HG03039 (cell line): Measurements from ENCODE around the gene PABPN1L.

ENCODE experiments used
- ATAC-seq: cut with Tn5 transposase; IDR thresholded peaks from one replicate; pipeline ENCODE4 v1.9.1; 2021; ENCODE audit warnings: mild to moderate bottlenecking, moderate library complexity; ENCODE audit not compliant: unreplicated experiment

Gene PABPN1L

DNA sequence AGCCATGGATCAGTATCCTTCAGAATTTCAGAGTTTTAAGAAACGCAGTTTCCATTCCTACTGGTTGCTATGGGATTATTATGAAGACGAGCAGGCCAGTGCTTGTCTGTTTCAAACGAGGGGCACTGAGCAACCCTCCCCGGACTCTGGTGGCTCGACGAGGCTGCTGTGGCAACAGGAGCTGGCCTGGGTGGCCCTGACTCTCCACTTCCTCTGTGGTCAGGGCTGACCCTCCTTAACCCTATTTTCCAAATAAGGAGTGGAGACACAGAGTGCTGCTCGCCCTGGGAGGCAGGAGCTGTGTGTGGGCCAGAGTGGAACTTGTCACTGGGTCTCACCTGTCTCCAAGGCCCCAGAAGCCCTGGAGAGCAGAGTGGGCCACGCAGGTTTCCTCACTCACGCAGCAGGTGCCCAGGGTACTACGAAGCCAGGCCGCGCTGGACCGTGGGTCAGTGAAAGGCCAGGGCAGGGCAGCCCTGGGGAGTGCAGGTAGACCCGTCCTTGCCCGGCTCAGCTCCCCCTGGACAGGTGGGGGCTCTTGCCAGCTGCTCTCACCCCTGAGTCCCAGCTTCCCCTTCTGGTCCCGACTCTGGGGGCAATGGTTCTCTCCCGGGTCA, 13.0 kb downstream of the PABPN1L start:
- ATAC-seq: no peak

DNA sequence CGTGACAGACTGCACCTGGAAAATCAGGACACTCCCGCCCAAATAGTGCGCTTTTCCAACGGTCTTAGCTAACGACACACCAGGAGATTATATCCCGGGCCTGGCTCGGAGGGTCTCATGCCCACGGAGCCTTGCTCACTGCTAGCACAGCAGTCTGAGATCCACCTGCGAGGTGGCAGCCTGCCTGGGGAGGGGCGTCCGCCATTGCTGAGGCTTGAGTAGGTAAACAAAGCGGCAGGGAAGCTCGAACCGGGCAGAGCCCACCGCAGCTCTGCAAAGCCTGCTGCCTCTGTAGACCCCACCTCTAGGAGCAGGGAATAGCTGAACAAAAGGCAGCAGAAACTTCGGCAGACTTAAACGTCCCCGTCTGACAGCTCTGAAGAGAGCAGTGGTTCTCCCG, 14.8 kb downstream of the PABPN1L start:
- no peak for ATAC-seq

DNA sequence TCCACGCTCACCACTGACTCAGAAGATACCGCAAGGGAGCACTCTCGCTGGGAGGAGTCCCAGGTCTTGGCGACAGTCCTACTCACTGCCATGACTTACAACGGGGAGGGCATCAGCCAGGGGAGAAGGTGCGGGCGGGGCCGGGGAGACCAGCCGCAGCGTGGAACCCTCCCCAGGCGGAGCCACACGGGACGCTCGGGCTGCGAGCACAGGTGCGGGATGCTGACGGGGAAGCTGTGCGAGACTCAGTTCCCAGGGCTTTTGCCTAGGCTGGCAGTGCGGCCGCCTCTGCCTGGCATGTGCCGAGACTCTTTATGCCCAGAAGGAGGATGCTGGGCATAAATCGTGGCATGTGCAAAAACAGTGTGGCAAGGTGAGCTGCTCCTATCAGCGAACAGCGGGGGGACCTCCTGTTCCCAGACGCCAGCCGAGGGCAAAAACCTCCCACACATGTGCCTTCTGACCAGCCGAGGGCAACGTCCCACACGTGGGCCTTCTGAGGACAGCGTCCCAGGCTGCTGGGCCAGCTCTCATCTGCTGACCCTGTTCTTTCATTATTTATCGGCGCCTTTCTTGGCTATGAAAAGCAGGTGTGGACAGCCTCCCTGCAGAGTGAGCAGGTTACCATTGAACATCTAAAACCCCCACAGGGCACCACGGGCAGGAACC, 15.8 kb downstream of the PABPN1L start:
- no peak for ATAC-seq

- ATAC-seq: no peak
Observed at GRCh38 chr16:88848557-88848956, 17.9 kb downstream of the PABPN1L start.

GRCh38 chr16:88847654-88848053, 18.8 kb downstream of the PABPN1L start:
- no peak for ATAC-seq

GRCh38 chr16:88846088-88846487, 20.4 kb downstream of the PABPN1L start:
- ATAC-seq: no peak

DNA sequence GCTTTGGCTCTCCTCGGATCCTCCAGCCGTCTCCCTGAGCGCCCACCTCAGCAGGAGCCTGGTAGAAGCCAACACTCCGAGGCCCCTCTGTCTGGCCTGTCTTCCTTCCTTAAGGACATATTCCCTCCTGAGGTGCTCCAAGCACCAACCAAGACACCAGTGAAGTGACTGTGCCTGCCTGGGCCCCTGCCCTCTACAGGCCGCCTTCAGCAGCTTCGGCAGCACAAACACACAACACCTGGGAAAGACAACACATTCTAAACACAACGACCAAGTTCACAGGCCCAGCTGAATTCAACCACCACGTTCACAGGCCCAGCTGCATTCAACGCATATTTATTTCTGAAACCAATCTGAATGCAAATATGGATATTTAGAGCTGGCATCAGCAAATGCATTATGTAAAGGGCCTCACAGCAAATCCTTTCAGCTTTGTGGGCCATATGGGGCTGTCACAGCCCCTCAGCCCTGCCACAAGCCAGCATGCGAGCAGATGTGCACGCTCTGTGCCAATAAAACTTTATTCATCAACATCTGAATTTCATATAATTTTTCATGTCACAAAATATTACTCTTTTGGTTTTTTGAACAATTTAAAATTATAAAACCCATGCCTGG, 21.9 kb downstream of the PABPN1L start:
- no peak for ATAC-seq

- ATAC-seq: no peak
Observed at GRCh38 chr16:88843256-88843655, 23.2 kb downstream of the PABPN1L start.

DNA sequence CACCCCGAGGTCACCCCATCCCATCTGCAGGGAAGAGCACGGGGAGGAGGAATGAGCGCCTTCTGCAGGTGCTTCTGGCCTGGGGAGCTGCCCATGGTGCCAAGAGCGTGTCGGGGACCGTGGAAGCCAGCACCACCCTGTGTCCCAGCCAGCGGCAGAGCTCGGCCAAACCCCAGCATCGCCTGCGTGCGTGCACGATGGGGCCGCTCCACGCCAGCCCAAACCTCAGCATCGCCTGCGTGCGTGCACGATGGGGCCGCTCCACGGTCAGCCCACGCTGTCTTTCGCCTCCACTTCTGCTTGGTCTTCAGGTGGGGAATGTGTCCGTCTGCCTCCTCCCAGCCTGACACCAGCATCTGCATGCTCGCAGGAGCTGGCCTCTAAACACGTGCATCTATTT, 23.7 kb downstream of the PABPN1L start:
- ATAC-seq: no peak

- ATAC-seq: no peak
Observed at GRCh38 chr16:88842308-88842756, 24.1 kb downstream of the PABPN1L start.

DNA sequence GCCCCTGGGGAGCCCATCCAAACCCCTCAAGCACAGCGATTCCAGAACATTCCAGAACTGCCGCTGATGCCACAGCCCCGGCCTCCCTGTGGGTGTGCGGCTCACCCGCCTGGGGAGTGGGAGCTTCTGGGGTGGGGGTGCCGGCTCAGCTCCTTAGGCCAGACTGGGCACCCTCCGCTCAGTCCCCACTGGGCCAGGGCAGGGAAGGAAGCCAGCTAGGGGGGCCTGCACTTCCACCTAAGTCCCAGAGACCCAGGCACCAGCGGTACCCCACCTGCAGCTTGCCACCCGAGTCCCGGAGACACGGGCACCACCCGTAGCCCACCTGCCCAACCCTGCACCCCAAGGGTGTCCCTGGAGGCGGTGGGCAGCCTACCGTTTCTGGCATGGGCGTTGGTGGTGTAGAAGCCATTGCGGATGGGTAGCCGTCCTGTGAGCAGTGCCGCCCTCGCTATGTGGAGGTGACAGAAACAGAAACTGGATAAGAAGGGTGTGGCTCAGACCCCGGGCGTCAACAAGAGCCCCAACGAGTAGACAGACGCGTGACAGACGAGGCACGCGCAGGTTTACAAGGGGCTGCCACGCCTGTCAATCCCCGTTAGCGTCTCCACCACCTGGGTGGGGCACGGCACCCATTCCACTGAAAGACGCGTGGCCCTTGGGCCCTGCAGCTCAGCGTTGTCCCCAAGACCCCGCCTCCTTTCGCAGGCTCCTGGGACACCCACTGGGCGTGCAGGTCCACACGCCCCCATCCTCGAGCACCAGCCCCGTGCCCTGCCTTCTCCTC, 24.7 kb downstream of the PABPN1L start:
- ATAC-seq: no peak

DNA sequence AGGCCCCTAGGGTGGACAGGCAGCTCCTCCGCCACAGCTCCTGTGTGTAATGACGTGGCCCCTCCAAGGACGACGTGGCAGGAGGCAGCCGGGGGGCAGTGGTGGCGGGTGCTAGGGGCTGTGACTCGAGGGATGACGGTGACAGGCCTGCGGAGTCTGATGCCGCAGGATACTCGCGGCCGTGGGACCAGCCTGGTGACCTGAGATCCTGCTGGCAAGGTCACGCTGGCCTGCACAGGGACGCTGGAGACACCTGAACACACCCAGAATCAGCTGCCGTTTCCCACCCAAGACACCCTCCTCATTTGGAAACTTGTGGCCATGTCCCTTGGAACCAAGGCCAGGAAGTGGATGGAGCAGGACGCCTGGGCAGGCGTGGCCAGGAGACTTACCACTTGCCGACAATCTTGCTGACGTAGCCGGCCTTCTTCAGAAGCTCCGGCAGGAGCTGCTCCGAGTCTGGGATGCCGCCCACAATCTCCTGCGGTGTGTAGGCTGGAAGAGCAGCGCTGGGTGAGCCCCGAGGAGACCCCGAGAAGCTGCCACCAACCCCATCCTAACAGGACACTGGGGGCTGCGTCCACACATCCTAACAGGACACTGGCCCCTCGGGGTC, 25.8 kb downstream of the PABPN1L start:
- no peak for ATAC-seq

DNA sequence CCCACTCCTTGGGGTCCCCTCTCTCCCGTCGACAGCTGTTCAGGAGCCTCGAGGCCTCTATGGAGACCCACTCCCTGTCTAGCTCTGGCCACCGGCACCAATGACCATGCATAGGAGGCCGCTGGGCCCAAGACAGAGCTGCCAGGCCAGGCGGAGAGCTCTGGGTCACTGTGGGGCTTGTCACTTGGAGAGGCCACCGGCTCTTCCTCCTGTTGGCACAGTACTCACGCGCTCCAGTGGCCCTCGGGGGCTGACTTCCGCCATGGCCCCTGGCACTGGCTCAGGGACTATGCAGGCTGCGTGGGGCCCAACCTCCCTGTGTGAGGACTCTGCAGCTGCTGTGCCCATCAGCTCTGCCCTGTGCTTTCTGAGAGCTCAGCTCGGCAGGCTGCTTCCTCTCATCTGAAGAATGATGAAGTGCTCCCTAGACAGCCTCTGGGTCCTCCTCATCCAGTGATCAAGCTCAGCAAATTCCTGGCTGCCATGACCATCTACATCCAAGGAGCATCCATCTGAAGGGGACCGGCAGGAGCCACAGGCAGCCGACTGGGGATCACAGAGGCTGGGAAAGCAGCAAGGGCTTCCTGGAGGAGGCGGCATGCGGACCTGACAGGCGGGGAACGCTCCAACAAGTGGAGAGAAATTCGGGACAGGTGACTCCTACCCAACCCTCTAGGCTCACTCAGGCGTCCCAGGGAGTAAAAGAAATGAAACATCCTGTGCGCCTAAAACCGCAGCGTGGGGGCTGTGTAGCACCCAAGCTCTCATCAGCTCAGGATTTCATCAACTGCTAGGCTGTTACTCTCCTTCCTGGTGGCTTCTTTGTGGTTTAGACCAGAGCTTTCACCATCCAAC, 26.5 kb downstream of the PABPN1L start:
- no peak for ATAC-seq

DNA sequence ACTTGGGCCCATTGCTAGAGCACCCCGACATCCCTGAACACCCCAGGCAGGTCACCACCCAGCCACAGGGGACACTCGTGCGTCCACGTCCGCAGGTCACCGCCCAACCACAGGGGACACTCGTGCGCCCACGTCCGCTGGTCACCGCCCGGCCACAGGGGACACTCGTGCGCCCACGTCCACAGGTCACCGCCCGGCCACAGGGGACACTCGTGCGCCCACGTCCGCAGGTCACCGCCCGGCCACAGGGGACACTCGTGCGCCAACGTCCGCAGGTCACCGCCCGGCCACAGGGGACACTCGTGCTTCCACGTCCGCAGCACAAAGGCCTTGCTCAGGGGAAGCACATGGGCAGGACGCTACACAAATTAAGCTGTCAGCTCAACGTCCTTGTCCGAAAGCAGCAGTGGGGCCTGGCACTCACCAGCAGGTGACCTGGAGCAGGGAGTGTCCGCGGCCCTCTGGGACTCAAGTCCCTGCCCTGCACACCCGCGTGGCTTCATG, 27.4 kb downstream of the PABPN1L start:
- ATAC-seq: no peak

GRCh38 chr16:88838566-88838965, 27.9 kb downstream of the PABPN1L start:
- ATAC-seq: no peak

DNA sequence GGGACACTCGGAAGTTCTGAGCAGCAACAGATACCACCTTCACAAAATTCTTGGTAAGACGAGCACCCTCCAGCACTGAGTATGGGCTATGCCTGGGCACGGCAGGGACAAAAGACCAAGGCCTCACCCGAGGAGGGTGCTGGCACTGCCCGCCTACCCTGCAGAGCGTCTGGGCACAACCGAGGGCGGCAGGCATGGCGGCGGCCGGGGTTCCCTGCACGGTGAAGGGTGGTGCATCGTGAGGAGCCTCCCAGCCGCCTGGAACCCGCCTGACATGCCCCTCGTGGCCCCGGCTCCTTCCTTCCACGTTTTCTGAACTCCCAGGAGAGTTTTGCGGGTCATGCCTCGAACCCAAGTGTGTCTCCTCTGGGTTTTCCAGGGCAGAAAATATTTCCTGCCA, 28.7 kb downstream of the PABPN1L start:
- no peak for ATAC-seq

GRCh38 chr16:88836791-88837190, 29.7 kb downstream of the PABPN1L start:
- no peak for ATAC-seq

DNA sequence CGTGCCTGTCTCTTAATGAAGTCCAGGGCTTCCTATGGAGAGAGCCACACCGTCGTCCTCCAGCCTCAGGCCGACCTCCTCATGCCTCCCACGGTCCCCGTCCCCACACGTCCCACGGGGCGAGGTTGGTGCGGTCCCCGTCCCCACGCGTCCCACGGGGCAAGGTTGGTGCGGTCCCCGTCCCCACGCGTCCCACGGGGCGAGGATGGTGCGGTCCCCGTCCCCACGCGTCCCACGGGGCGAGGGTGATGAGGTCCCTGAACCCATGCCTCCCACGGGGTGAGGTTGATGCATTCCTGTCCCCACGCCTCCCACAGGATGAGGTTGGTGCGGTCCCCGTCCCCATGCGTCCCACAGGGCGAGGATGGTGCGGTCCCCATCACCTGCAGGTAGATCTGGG, 30.6 kb downstream of the PABPN1L start:
- no peak for ATAC-seq

- ATAC-seq: no peak
Observed at GRCh38 chr16:88835383-88835782, 31.1 kb downstream of the PABPN1L start.

- ATAC-seq: no peak
Observed at GRCh38 chr16:88834670-88835069, 31.8 kb downstream of the PABPN1L start.
